Parathyroid adenoma (tissue), 2 donors: ENCODE results near the gene EVI5L.

ENCODE experiments used
- H2AFZ ChIP-seq: fragments of 300-600 bp; sonication (generic); one replicate; pipeline ENCODE4 v1.7.0; 2017; ENCODE audit warnings: antibody characterized with exemption, mild to moderate bottlenecking
- H3K27ac ChIP-seq: fragments of 300-600 bp; sonication (generic); one replicate; pipeline ENCODE4 v1.7.0; 2017
- H3K27me3 ChIP-seq: fragments of 300-600 bp; sonication (generic); one replicate; pipeline ENCODE4 v1.7.0; 2017; ENCODE audit warnings: low read length; ENCODE audit not compliant: control insufficient read depth, insufficient read depth
- H3K36me3 ChIP-seq: fragments of 300-600 bp; sonication (generic); one replicate; pipeline ENCODE4 v1.7.0; 2017; ENCODE audit warnings: low read length; ENCODE audit not compliant: control insufficient read depth, insufficient read depth
- H3K4me1 ChIP-seq: fragments of 300-600 bp; sonication (generic); one replicate; pipeline ENCODE4 v1.7.0; 2017; ENCODE audit warnings: control low read depth
- H3K4me2 ChIP-seq: fragments of 300-600 bp; sonication (generic); one replicate; pipeline ENCODE4 v1.7.0; 2017; ENCODE audit warnings: low read length
- H3K4me3 ChIP-seq: fragments of 300-600 bp; sonication (generic); one replicate; pipeline ENCODE4 v1.7.0; 2017; ENCODE audit warnings: low read depth, low read length
- H3K79me2 ChIP-seq: fragments of 300-600 bp; sonication (generic); one replicate; pipeline ENCODE4 v1.7.0; 2017; ENCODE audit warnings: control low read depth
- H3K9ac ChIP-seq: fragments of 300-600 bp; sonication (generic); one replicate; pipeline ENCODE4 v1.7.0; 2017; ENCODE audit warnings: mild to moderate bottlenecking
- H3K9me3 ChIP-seq: fragments of 300-600 bp; sonication (generic); one replicate; pipeline ENCODE4 v1.7.0; 2017; ENCODE audit warnings: low read length; ENCODE audit not compliant: control insufficient read depth
- TF ChIP-seq, protein P1 (sequence below): fragments of 300-600 bp; sonication (generic); IDR thresholded peaks from one replicate; pipeline ENCODE4 v1.7.0; 2017; ENCODE audit warnings: antibody characterized with exemption, mild to moderate bottlenecking
- donor health status: primary hyperparathyroidism.

The EVI5L gene

GRCh38 chr19:7870571-7871436 lies 40.8 kb downstream of the EVI5L start:
- Histone ChIP-seq H3K36me3 (no peaks in the 10 kb centered on the region), H3K9ac (no peak overlapping the region), H3K4me2 (no peak overlapping the region), H3K27ac (peak overlapping the region; percentile 74), H3K4me1 (peaks cover 10% of the 10 kb centered on the region), H3K79me2 (no peaks in the 10 kb centered on the region), H3K4me3 (no peak overlapping the region), H2AFZ (peak overlapping the region; percentile 71), H3K27me3 (no peaks in the 10 kb centered on the region), H3K9me3 (no peaks in the 10 kb centered on the region)
- TF ChIP-seq, protein P1, sequence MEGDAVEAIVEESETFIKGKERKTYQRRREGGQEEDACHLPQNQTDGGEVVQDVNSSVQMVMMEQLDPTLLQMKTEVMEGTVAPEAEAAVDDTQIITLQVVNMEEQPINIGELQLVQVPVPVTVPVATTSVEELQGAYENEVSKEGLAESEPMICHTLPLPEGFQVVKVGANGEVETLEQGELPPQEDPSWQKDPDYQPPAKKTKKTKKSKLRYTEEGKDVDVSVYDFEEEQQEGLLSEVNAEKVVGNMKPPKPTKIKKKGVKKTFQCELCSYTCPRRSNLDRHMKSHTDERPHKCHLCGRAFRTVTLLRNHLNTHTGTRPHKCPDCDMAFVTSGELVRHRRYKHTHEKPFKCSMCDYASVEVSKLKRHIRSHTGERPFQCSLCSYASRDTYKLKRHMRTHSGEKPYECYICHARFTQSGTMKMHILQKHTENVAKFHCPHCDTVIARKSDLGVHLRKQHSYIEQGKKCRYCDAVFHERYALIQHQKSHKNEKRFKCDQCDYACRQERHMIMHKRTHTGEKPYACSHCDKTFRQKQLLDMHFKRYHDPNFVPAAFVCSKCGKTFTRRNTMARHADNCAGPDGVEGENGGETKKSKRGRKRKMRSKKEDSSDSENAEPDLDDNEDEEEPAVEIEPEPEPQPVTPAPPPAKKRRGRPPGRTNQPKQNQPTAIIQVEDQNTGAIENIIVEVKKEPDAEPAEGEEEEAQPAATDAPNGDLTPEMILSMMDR, result no peak

DNA sequence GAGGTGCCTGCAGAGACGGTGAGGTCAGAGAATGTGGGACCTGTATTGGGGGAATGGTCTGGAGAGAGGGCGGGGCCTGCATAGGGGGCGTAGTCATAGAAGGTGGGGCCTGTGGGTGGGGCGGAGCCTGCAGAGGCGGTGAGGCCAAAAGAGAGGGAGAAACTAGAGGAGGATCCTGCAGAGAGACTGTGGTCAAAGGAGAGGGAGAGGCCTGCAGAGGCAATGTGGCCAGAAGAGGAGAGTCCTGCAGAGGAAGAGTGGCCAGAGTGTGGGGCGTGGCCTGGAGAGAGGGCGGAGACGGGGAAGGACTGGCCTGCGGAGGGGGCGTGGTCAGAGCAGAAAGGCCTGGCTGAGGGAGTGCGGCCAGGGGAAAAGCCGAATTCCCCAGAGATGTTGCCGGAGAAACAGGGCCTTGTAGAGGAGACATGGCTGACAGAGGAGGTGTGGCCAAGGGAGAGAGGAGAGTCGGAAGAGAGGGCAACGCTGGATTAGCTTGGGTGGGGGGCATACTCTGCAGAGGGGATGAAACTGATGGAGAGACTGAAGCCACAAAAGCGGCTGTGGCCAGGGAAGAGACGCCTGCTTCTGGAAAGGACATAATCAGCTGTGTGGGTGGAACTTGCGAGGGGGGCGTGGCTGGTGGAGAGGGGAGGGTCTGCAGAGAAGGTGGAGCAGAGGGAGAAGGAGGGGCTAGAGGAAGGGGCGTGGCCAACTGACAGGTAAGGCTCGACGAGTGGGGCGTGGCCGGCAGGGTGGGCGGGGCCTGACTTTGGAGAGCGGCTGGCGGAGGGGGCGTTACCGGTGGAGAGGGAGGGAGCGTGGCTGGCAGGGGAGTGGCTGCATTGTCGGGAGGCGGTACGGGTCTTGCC lies 41.7 kb downstream of the EVI5L start:
- peak overlapping the region; percentile 74 for H3K27ac ChIP-seq
- H3K4me2 ChIP-seq, result peak overlapping the region; percentile 34
- peaks cover 10% of the 10 kb centered on the region for H3K4me1 ChIP-seq
- H2AFZ ChIP-seq, result peak overlapping the region; percentile 71
- no peak overlapping the region for H3K4me3 ChIP-seq
- H3K36me3 ChIP-seq, result no peaks in the 10 kb centered on the region
- no peaks in the 10 kb centered on the region for H3K9me3 ChIP-seq
- H3K9ac ChIP-seq, result no peak overlapping the region
- TF ChIP-seq, protein P1, result no peak
- H3K27me3 ChIP-seq, result no peaks in the 10 kb centered on the region
- no peaks in the 10 kb centered on the region for H3K79me2 ChIP-seq

GRCh38 chr19:7872306-7873204 lies 42.5 kb downstream of the EVI5L start:
- H3K27ac ChIP-seq, result no peak overlapping the region
- H3K9ac ChIP-seq, result no peak overlapping the region
- H3K27me3 ChIP-seq, result no peaks in the 10 kb centered on the region
- TF ChIP-seq, protein P1, result no peak
- peaks cover 10% of the 10 kb centered on the region for H3K4me1 ChIP-seq
- peak overlapping the region; percentile 34 for H3K4me2 ChIP-seq
- H3K36me3 ChIP-seq, result no peaks in the 10 kb centered on the region
- H3K4me3 ChIP-seq, result no peak overlapping the region
- H3K9me3 ChIP-seq, result no peaks in the 10 kb centered on the region
- no peak overlapping the region for H2AFZ ChIP-seq
- H3K79me2 ChIP-seq, result no peaks in the 10 kb centered on the region

GRCh38 chr19:7873304-7874075 lies 43.5 kb downstream of the EVI5L start:
- H3K9ac ChIP-seq, result no peak overlapping the region

More at GRCh38 chr19:7873304-7874075, 43.5 kb downstream of the EVI5L start:
- Histone ChIP-seq H3K79me2 (no peaks in the 10 kb centered on the region), H3K27ac (no peak overlapping the region), H3K4me2 (peak overlapping the region; percentile 84), H2AFZ (peak overlapping the region; percentile 90), H3K4me1 (peaks cover 10% of the 10 kb centered on the region), H3K27me3 (no peaks in the 10 kb centered on the region), H3K36me3 (no peaks in the 10 kb centered on the region), H3K9me3 (no peaks in the 10 kb centered on the region), H3K4me3 (peak overlapping the region; percentile 61)
- TF ChIP-seq, protein P1, result no peak
